ENCODE data around the gene FAM177A1. TPM values are rescaled to one million over a fixed set of nuclear protein-coding genes. Genes with fewer than 3 reads are reported as not detected.

FAM177A1 gene
- total and polyA plus RNA-seq, 4 donors: 12.8 to 69.5 (median 39.4) TPM

DNA sequence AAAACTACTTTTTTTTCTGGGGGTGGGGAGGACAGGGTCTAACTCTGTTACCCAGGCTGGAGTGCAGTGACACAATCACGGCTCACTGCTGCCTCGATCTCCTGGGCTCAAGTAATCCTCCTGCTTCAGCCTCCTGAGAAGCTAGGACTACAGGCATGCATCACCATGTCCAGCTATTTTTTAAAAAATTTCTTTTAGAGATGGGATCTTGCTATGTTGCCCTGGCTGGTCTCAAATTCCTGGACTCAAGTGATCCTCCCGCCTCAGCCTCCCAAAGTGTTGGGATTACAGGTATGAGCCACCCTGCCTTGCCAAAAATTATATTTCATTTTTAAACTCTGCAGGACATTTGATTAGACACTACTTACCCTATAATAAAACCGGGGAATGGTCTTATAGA, 70.2 kb downstream of the FAM177A1 start:
- WGBS: 99% methylated on average over 4 of the region's 4 CpGs
- H3K4me1 ChIP-seq (ENCODE audit: control insufficient read depth in 4 of 4, insufficient read depth in 4 of 4, low read length in 3 of 4): peaks cover 2 to 12% (median 3%) of the 10 kb centered on the region in 4 donors
- H3K9ac ChIP-seq (ENCODE audit: low read depth in 1 of 2, low read length in 2 of 2): no peak overlapping the region
- no peak overlapping the region for H3K27ac ChIP-seq (ENCODE audit: low read depth in 1 of 2, low read length in 2 of 2)
- DNase-seq (ENCODE audit: low spot score): no peak
- TF ChIP-seq YY1 (IDR thresholded peaks at IDR 0.05): no peak
- peaks cover 0 to 2% (median 0%) of the 10 kb centered on the region in 4 donors for H3K9me3 ChIP-seq (ENCODE audit: control insufficient read depth in 4 of 4, low read length in 3 of 4)
- H3K4me3 ChIP-seq (ENCODE audit: low read depth in 1 of 3, low read length in 3 of 3): no peak overlapping the region
- H3K36me3 ChIP-seq (ENCODE audit: control insufficient read depth in 4 of 4, insufficient read depth in 3 of 4, low read depth in 1 of 4, low read length in 3 of 4): peaks cover 9 to 22% (median 17%) of the 10 kb centered on the region in 4 donors
- H3K27me3 ChIP-seq (ENCODE audit: control insufficient read depth in 4 of 4, insufficient read depth in 4 of 4, low read length in 3 of 4): no peaks in the 10 kb centered on the region

DNA sequence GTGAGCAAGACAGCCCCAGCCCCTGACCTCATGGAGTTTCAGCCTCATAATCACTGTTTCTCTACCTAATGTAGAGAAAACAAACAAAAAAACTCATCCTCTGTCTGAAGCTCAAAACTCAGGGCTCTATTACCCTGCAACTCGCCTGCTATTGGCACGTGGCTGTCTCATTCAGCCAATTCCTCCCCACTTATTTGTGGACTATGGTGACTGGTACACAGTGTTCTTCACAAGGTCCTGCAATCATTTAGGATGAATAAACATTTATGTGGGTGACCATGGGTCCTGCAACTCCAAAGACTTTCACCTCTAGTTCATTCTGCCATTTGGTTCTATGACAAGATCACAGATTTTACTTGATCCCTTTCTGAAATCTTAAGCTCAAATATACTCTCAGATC, 71.0 kb downstream of the FAM177A1 start:
- no peak overlapping the region for H3K4me3 ChIP-seq (ENCODE audit: low read depth in 1 of 3, low read length in 3 of 3)
- no peak for DNase-seq (ENCODE audit: low spot score)
- WGBS: 54% methylated on average over 2 of the region's 2 CpGs
- TF ChIP-seq YY1 (IDR thresholded peaks at IDR 0.05): peak; percentile 75
- TF ChIP-seq, protein P1, sequence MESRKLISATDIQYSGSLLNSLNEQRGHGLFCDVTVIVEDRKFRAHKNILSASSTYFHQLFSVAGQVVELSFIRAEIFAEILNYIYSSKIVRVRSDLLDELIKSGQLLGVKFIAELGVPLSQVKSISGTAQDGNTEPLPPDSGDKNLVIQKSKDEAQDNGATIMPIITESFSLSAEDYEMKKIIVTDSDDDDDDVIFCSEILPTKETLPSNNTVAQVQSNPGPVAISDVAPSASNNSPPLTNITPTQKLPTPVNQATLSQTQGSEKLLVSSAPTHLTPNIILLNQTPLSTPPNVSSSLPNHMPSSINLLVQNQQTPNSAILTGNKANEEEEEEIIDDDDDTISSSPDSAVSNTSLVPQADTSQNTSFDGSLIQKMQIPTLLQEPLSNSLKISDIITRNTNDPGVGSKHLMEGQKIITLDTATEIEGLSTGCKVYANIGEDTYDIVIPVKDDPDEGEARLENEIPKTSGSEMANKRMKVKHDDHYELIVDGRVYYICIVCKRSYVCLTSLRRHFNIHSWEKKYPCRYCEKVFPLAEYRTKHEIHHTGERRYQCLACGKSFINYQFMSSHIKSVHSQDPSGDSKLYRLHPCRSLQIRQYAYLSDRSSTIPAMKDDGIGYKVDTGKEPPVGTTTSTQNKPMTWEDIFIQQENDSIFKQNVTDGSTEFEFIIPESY (IDR thresholded peaks at IDR 0.05): no peak
- TF ChIP-seq TAF1 (conservative IDR thresholded peaks at IDR 0.05): no peak
- TF ChIP-seq, protein P2, sequence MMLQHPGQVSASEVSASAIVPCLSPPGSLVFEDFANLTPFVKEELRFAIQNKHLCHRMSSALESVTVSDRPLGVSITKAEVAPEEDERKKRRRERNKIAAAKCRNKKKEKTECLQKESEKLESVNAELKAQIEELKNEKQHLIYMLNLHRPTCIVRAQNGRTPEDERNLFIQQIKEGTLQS (IDR thresholded peaks at IDR 0.05): peak; percentile 52
- no peak for TF ChIP-seq EGR1 (IDR thresholded peaks at IDR 0.05; ENCODE audit: low read depth in 2 of 2)
- TF ChIP-seq GABPA (IDR thresholded peaks at IDR 0.05 in 1 of 2, conservative IDR thresholded peaks at IDR 0.05 in 1 of 2): peak in 1 of 2 donors; percentile 59
- TF ChIP-seq, protein P3, sequence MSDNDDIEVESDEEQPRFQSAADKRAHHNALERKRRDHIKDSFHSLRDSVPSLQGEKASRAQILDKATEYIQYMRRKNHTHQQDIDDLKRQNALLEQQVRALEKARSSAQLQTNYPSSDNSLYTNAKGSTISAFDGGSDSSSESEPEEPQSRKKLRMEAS (IDR thresholded peaks at IDR 0.05): peak; percentile 66
- TF ChIP-seq, protein P4, sequence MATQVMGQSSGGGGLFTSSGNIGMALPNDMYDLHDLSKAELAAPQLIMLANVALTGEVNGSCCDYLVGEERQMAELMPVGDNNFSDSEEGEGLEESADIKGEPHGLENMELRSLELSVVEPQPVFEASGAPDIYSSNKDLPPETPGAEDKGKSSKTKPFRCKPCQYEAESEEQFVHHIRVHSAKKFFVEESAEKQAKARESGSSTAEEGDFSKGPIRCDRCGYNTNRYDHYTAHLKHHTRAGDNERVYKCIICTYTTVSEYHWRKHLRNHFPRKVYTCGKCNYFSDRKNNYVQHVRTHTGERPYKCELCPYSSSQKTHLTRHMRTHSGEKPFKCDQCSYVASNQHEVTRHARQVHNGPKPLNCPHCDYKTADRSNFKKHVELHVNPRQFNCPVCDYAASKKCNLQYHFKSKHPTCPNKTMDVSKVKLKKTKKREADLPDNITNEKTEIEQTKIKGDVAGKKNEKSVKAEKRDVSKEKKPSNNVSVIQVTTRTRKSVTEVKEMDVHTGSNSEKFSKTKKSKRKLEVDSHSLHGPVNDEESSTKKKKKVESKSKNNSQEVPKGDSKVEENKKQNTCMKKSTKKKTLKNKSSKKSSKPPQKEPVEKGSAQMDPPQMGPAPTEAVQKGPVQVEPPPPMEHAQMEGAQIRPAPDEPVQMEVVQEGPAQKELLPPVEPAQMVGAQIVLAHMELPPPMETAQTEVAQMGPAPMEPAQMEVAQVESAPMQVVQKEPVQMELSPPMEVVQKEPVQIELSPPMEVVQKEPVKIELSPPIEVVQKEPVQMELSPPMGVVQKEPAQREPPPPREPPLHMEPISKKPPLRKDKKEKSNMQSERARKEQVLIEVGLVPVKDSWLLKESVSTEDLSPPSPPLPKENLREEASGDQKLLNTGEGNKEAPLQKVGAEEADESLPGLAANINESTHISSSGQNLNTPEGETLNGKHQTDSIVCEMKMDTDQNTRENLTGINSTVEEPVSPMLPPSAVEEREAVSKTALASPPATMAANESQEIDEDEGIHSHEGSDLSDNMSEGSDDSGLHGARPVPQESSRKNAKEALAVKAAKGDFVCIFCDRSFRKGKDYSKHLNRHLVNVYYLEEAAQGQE (IDR thresholded peaks at IDR 0.05): peak; percentile 68
- TF ChIP-seq FOXA2 (IDR thresholded peaks at IDR 0.05): peak; percentile 32
- peak; percentile 23 to 37 for TF ChIP-seq RAD21 (IDR thresholded peaks at IDR 0.05)
- peak; percentile 93 for TF ChIP-seq SP1 (IDR thresholded peaks at IDR 0.05)
- TF ChIP-seq HNF4A (conservative IDR thresholded peaks at IDR 0.05): peak; percentile 85 to 88
- no peak for TF ChIP-seq NR2F2 (IDR thresholded peaks at IDR 0.05)
- TF ChIP-seq, protein P5, sequence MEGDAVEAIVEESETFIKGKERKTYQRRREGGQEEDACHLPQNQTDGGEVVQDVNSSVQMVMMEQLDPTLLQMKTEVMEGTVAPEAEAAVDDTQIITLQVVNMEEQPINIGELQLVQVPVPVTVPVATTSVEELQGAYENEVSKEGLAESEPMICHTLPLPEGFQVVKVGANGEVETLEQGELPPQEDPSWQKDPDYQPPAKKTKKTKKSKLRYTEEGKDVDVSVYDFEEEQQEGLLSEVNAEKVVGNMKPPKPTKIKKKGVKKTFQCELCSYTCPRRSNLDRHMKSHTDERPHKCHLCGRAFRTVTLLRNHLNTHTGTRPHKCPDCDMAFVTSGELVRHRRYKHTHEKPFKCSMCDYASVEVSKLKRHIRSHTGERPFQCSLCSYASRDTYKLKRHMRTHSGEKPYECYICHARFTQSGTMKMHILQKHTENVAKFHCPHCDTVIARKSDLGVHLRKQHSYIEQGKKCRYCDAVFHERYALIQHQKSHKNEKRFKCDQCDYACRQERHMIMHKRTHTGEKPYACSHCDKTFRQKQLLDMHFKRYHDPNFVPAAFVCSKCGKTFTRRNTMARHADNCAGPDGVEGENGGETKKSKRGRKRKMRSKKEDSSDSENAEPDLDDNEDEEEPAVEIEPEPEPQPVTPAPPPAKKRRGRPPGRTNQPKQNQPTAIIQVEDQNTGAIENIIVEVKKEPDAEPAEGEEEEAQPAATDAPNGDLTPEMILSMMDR (IDR thresholded peaks at IDR 0.05; ENCODE audit: low read depth, low read length, missing input control): no peak
- TF ChIP-seq HNF4G (IDR thresholded peaks at IDR 0.05): peak; percentile 48
- TF ChIP-seq FOXA1 (IDR thresholded peaks at IDR 0.05): peak; percentile 13
- peak; percentile 82 to 86 for TF ChIP-seq RXRA (IDR thresholded peaks at IDR 0.05)
- TF ChIP-seq JUND (IDR thresholded peaks at IDR 0.05): peak; percentile 39 to 55
- peak overlapping the region in 1 of 2 donors; percentile 28 for H3K27ac ChIP-seq (ENCODE audit: low read depth in 1 of 2, low read length in 2 of 2)
- H3K4me1 ChIP-seq (ENCODE audit: control insufficient read depth in 4 of 4, insufficient read depth in 4 of 4, low read length in 3 of 4): peaks cover 2 to 12% (median 3%) of the 10 kb centered on the region in 4 donors
- no peaks in the 10 kb centered on the region for H3K27me3 ChIP-seq (ENCODE audit: control insufficient read depth in 4 of 4, insufficient read depth in 4 of 4, low read length in 3 of 4)
- no peaks in the 10 kb centered on the region for H3K9me3 ChIP-seq (ENCODE audit: control insufficient read depth in 4 of 4, low read length in 3 of 4)
- H3K36me3 ChIP-seq (ENCODE audit: control insufficient read depth in 4 of 4, insufficient read depth in 3 of 4, low read depth in 1 of 4, low read length in 3 of 4): peaks cover 4 to 15% (median 10%) of the 10 kb centered on the region in 4 donors
- no peak overlapping the region for H3K9ac ChIP-seq (ENCODE audit: low read depth in 1 of 2, low read length in 2 of 2)

Data from liver (tissue), 9 donors.